ENCODE data around the gene ATXN1.

The ATXN1 gene

DNA sequence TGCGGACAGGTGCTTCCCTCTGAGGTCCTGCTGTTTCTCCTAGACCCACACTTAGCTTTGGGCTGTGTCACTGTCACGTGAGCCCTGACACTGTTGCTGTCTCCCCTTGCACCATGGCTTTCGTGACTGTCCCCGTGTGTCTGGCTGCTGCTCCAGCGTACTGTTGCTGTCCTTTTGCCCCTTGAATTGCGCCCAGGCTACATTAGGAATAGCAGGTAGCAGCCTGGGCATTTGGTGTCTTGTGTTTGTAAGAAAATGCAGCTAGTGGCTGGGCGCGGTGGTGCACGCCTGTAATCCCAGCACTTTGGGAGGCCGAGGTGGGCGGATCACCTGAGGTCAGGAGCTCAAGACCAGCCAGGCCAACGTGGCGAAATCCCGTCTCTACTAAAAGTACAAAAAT is 476.8 kb downstream of the ATXN1 start:
- TF ChIP-seq, protein P1, sequence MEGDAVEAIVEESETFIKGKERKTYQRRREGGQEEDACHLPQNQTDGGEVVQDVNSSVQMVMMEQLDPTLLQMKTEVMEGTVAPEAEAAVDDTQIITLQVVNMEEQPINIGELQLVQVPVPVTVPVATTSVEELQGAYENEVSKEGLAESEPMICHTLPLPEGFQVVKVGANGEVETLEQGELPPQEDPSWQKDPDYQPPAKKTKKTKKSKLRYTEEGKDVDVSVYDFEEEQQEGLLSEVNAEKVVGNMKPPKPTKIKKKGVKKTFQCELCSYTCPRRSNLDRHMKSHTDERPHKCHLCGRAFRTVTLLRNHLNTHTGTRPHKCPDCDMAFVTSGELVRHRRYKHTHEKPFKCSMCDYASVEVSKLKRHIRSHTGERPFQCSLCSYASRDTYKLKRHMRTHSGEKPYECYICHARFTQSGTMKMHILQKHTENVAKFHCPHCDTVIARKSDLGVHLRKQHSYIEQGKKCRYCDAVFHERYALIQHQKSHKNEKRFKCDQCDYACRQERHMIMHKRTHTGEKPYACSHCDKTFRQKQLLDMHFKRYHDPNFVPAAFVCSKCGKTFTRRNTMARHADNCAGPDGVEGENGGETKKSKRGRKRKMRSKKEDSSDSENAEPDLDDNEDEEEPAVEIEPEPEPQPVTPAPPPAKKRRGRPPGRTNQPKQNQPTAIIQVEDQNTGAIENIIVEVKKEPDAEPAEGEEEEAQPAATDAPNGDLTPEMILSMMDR (IDR thresholded peaks at IDR 0.05), result no peak
- H3K27me3 ChIP-seq (ENCODE audit: control insufficient read depth, insufficient read depth, low read length), result no peaks in the 10 kb centered on the region
- H3K9ac ChIP-seq, result no peak overlapping the region
- H3K79me2 ChIP-seq, result no peaks in the 10 kb centered on the region
- no peak overlapping the region for H2AFZ ChIP-seq
- H3K27ac ChIP-seq, result no peak overlapping the region
- no peaks in the 10 kb centered on the region for H3K4me1 ChIP-seq
- H3K4me2 ChIP-seq (ENCODE audit: low read length), result no peak overlapping the region
- no peak overlapping the region for H3K4me3 ChIP-seq (ENCODE audit: low read depth, low read length)
- no peaks in the 10 kb centered on the region for H3K36me3 ChIP-seq (ENCODE audit: control insufficient read depth, insufficient read depth, low read length)
- no peaks in the 10 kb centered on the region for H3K9me3 ChIP-seq (ENCODE audit: control insufficient read depth, low read length)

DNA sequence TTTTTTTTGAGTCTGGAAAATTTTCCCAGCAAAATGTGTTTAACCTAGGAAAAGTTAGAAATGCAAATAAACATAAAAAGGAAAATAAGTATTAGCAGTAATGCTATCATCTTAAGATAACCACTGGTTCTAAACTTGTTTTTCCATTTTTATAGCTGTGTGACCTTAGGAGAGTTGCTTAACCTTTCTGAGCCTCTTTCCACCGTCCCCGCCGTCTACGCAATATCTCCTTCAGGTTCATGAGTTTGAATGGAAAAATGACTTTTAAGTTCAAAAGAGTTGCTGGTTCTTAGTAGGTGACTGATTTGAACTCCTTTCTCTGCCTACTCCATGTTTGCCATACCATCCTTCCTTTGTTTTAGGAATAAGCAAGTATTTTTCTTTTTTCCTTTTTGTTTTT is 478.9 kb downstream of the ATXN1 start:
- no peaks in the 10 kb centered on the region for H3K27me3 ChIP-seq (ENCODE audit: control insufficient read depth, insufficient read depth, low read length)
- no peaks in the 10 kb centered on the region for H3K9me3 ChIP-seq (ENCODE audit: control insufficient read depth, low read length)
- no peak overlapping the region for H3K9ac ChIP-seq
- no peak overlapping the region for H2AFZ ChIP-seq
- no peak overlapping the region for H3K4me2 ChIP-seq (ENCODE audit: low read length)
- H3K79me2 ChIP-seq, result no peaks in the 10 kb centered on the region
- no peak overlapping the region for H3K27ac ChIP-seq
- H3K36me3 ChIP-seq (ENCODE audit: control insufficient read depth, insufficient read depth, low read length), result no peaks in the 10 kb centered on the region
- H3K4me3 ChIP-seq (ENCODE audit: low read depth, low read length), result no peak overlapping the region
- TF ChIP-seq, protein P1 (IDR thresholded peaks at IDR 0.05), result no peak
- no peaks in the 10 kb centered on the region for H3K4me1 ChIP-seq

DNA sequence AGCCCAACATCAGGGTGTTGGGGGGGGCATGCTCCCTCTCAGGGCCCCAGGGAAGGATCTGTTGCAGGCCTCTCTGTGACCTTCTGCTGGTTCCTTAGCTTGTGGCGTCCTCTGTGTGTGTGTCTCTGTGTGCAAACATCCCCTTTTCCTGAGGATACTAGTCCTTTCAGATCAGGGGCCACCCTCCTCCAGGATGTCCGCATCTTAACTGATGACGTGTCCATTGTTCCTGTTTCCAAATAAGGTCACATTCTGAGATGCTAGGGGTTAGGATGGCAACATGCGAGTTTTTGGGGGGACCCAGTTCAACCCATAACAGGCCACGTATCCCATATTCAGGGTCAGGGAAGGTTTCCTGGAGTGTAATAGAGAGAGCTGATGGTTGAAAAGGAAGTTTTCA is 482.0 kb downstream of the ATXN1 start:
- no peak overlapping the region for H3K27ac ChIP-seq
- H3K27me3 ChIP-seq (ENCODE audit: control insufficient read depth, insufficient read depth, low read length), result no peaks in the 10 kb centered on the region
- no peaks in the 10 kb centered on the region for H3K4me1 ChIP-seq
- no peak overlapping the region for H3K4me3 ChIP-seq (ENCODE audit: low read depth, low read length)
- H3K4me2 ChIP-seq (ENCODE audit: low read length), result no peak overlapping the region
- H3K79me2 ChIP-seq, result no peaks in the 10 kb centered on the region
- H3K9ac ChIP-seq, result no peak overlapping the region
- no peaks in the 10 kb centered on the region for H3K9me3 ChIP-seq (ENCODE audit: control insufficient read depth, low read length)
- TF ChIP-seq, protein P1 (IDR thresholded peaks at IDR 0.05), result no peak
- no peak overlapping the region for H2AFZ ChIP-seq
- no peaks in the 10 kb centered on the region for H3K36me3 ChIP-seq (ENCODE audit: control insufficient read depth, insufficient read depth, low read length)

DNA sequence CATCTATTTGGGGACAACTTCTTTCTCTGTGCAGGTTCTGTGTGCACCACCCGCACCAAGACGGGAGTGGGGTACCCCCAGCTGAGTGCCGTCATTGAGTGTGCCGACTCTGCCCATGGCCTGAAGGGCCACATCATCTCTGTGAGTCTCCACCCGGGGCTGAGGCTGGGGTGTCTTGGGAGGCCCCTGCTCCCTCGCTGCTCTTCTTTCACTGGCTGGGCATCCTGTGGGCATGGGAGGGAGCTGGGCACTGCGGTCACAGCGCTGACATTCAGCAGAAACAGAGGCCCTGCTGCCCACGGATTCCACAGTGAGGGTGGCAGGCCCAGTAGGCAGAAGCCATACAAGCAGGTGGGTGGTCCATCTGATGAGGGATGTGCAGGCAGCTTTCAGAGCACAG is 482.5 kb downstream of the ATXN1 start:
- Histone ChIP-seq H2AFZ (no peak overlapping the region), H3K4me3 (ENCODE audit: low read depth, low read length) (no peak overlapping the region), H3K4me1 (no peaks in the 10 kb centered on the region), H3K27ac (no peak overlapping the region), H3K27me3 (ENCODE audit: control insufficient read depth, insufficient read depth, low read length) (no peaks in the 10 kb centered on the region), H3K79me2 (no peaks in the 10 kb centered on the region), H3K36me3 (ENCODE audit: control insufficient read depth, insufficient read depth, low read length) (no peaks in the 10 kb centered on the region), H3K4me2 (ENCODE audit: low read length) (no peak overlapping the region), H3K9ac (no peak overlapping the region), H3K9me3 (ENCODE audit: control insufficient read depth, low read length) (no peaks in the 10 kb centered on the region)
- TF ChIP-seq, protein P1 (IDR thresholded peaks at IDR 0.05), result no peak

DNA sequence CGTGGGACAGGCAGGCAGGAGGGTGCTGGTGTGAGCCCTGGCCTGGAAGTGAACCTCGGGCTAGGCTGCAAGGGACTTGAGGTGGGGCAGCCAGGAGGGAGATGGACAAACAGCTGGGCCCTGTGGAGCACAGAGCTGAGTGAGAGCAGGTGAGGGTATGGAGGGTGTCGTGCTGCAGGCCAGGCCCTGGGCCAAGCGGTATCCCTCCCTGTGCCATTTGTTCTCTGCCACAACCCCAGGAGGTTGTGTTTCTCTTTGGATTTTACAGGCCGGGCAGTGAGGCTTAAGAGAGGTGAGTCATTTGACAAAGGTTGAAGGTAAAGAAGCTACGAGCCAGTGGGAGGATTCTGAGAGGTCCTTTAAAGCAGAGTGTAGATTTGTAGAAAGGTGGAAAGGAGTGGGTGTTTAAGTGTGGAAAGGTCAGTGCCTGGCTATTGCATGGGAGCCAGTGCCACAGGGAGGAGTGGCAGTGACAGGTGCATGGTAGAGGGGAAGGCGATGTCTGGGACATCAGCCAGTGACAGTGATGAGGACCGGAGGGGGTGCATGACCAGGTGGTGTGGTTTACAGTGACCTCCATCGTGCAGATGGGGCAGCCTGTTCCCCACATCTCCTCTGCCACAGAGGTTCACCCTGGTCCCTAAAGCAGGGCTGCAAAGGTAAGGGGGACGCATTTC is 483.1 kb downstream of the ATXN1 start:
- Histone ChIP-seq H3K27me3 (ENCODE audit: control insufficient read depth, insufficient read depth, low read length) (no peaks in the 10 kb centered on the region), H3K36me3 (ENCODE audit: control insufficient read depth, insufficient read depth, low read length) (no peaks in the 10 kb centered on the region), H3K4me3 (ENCODE audit: low read depth, low read length) (no peak overlapping the region), H3K9ac (no peak overlapping the region), H2AFZ (no peak overlapping the region), H3K9me3 (ENCODE audit: control insufficient read depth, low read length) (no peaks in the 10 kb centered on the region), H3K4me1 (no peaks in the 10 kb centered on the region), H3K27ac (no peak overlapping the region), H3K4me2 (ENCODE audit: low read length) (no peak overlapping the region), H3K79me2 (no peaks in the 10 kb centered on the region)
- TF ChIP-seq, protein P1 (IDR thresholded peaks at IDR 0.05), result no peak
